Spleen (tissue), 7 donors: Measurements from ENCODE around the gene EPB41.

Source experiments
- POLR2A ChIP-seq, 3 donors: fragments of 450-650 bp; IDR thresholded peaks; one replicate each; pipeline ENCODE4 v1.5.1; 2017; ENCODE audit warnings: antibody characterized with exemption in 3 of 3, mild to moderate bottlenecking in 1 of 3
- POLR2AphosphoS5 ChIP-seq, 3 donors: sonication (generic); formaldehyde crosslinking; IDR thresholded peaks; one replicate each; pipeline ENCODE4 v1.5.1; 2017; ENCODE audit warnings: antibody characterized with exemption in 3 of 3
- TF ChIP-seq, protein P1 (sequence below), 11 experiments: fragments of 200-600 bp in 7 of 11; fragments of 450-650 bp in 4 of 11; sonication (generic) in 4 of 11; IDR thresholded peaks in 8 of 11; conservative IDR thresholded peaks in 3 of 11; 1 replicate in 7 of 11; 2 replicates in 4 of 11; pipeline versions ENCODE4 v1.4.0 to v1.8.0; 2016 to 2021; ENCODE audit warnings: antibody characterized with exemption in 11 of 11, inconsistent platforms in 4 of 11, mild to moderate bottlenecking in 1 of 11
- donor health status: DM: no; HTN: no; CAD: no; lungs with moderate emphysema.
- donor health status: DM: no; HTN: no; CAD: no.
- donor health status: DM: no; HTN: no; CAD: no.

GRCh38 chr1:28915031-28915895 lies 894 bp downstream of the EPB41 start:
- TF ChIP-seq, protein P1, sequence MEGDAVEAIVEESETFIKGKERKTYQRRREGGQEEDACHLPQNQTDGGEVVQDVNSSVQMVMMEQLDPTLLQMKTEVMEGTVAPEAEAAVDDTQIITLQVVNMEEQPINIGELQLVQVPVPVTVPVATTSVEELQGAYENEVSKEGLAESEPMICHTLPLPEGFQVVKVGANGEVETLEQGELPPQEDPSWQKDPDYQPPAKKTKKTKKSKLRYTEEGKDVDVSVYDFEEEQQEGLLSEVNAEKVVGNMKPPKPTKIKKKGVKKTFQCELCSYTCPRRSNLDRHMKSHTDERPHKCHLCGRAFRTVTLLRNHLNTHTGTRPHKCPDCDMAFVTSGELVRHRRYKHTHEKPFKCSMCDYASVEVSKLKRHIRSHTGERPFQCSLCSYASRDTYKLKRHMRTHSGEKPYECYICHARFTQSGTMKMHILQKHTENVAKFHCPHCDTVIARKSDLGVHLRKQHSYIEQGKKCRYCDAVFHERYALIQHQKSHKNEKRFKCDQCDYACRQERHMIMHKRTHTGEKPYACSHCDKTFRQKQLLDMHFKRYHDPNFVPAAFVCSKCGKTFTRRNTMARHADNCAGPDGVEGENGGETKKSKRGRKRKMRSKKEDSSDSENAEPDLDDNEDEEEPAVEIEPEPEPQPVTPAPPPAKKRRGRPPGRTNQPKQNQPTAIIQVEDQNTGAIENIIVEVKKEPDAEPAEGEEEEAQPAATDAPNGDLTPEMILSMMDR (IDR thresholded peaks at IDR 0.05 in 8 of 11, conservative IDR thresholded peaks at IDR 0.05 in 3 of 11): no peak
- TF ChIP-seq POLR2AphosphoS5 (IDR thresholded peaks at IDR 0.05): no peak
- TF ChIP-seq POLR2A (IDR thresholded peaks at IDR 0.05): no peak
